GM19025 (cell line): ENCODE results near the gene DVL1.

Experiments
- ATAC-seq: cut with Tn5 transposase; IDR thresholded peaks from one replicate; pipeline ENCODE4 v1.9.1; 2021; ENCODE audit warnings: mild to moderate bottlenecking, low read depth, moderate library complexity; ENCODE audit not compliant: unreplicated experiment

The DVL1 gene

DNA sequence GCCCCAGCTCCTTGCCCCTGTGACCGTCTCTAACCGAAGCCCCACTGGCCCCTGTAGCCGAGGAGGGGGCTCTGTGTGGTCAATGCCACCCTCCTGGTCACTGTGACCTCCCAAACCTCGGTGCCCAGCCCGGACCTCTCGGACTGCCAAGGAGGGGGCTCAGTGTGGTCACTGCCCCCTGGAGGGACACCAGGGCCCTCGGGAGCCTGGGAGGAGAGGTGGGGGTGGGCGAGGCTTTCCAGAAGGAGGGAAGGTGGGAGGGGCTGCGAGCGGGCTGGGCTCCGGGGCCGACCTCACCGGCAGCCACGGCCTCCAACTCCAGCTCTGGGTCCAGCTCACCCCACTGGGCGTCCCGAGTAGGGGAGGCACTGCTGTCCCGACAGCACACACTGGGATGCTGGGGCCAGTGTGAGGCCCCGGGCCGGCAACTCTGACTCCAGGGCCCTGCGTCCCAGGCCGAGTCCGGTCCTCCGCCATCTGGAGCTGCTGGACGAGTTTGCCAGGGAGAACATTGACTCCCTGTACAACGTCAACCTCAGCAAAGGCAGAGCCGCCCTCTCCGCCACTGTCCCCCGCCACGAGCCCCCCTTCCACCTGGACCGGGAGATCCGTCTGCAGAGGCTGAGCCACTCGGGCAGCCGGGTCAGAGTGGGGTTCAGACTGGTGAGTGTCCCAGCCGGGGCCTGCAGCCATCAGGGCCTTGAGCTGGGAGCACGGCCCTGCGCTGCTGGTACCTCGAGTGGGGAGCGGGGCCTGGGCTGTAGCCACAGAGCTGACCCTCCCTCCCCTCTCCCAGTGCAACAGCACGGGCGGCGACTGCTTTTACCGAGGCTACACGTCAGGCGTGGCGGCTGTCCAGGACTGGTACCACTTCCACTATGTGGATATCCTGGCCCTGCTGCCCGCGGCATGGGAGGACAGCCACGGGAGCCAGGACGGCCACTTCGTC lies 62.6 kb downstream of the DVL1 start:
- ATAC-seq = no peak

DNA sequence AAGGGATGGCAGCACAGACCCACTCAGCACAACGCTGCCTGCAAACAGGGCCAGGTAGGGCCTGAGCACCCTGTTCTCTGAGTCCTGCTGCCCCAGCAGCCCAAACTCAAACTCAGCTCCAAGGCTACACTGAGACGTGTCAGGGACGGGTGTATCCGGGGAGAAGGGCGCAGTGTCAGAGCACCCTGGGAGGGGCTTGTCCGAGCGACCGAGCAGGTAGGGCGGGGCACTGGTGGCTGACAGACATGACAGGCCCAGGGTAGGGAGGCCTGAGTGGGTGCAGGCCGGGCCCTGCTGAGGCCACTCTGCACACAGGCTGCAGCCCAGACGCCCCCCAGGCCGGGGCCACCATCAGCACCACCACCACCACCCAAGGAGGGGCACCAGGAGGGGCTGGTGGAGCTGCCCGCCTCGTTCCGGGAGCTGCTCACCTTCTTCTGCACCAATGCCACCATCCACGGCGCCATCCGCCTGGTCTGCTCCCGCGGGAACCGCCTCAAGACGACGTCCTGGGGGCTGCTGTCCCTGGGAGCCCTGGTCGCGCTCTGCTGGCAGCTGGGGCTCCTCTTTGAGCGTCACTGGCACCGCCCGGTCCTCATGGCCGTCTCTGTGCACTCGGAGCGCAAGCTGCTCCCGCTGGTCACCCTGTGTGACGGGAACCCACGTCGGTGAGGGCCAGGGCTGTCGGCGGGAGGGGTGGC lies 63.5 kb downstream of the DVL1 start:
- ATAC-seq = no peak
